GM12873 (cell line): Measurements from ENCODE around the gene B3GALT6.

Source experiments
- CTCF ChIP-seq: IDR thresholded peaks from 2 replicates; pipeline ENCODE4 v1.5.1; 2012; ENCODE audit warnings: low read depth, mild to moderate bottlenecking, moderate library complexity, low read length, control low read depth; ENCODE audit not compliant: insufficient read depth; ENCODE audit errors: missing control alignments

The B3GALT6 gene

GRCh38 chr1:1247341-1247913 is 15.4 kb downstream of the B3GALT6 start:
- TF ChIP-seq CTCF, result no peak

- TF ChIP-seq CTCF, result no peak
Observed at GRCh38 chr1:1250786-1251284, 18.8 kb downstream of the B3GALT6 start.

GRCh38 chr1:1253314-1253713 is 21.3 kb downstream of the B3GALT6 start:
- TF ChIP-seq CTCF, result no peak

GRCh38 chr1:1253972-1254666 is 22.1 kb downstream of the B3GALT6 start:
- no peak for TF ChIP-seq CTCF

GRCh38 chr1:1254667-1254998 is 22.6 kb downstream of the B3GALT6 start:
- TF ChIP-seq CTCF, result no peak

GRCh38 chr1:1255078-1255477 is 23.0 kb downstream of the B3GALT6 start:
- no peak for TF ChIP-seq CTCF

- TF ChIP-seq CTCF, result no peak
Observed at GRCh38 chr1:1255611-1256010, 23.6 kb downstream of the B3GALT6 start.
